ENCODE data around the gene SELENOS.

SELENOS gene

GRCh38 chr15:101239724-101240136 is 37.6 kb downstream of the SELENOS start:
- Mint-ChIP-seq H3K27ac (peak overlapping the region; percentile 79), H3K36me3 (peaks cover 99% of the 10 kb centered on the region), H3K9me3 (no peaks in the 10 kb centered on the region), H3K4me1 (peaks cover 78% of the 10 kb centered on the region), H3K4me3 (peak overlapping the region; percentile 52)
- ATAC-seq (peak; percentile 59), DNase-seq (ENCODE audit: low spot score in 2 of 2) (no peak)

GRCh38 chr15:101237251-101237650 is 40.0 kb downstream of the SELENOS start:
- H3K4me1 Mint-ChIP-seq = peaks cover 66% of the 10 kb centered on the region
- no peak for ATAC-seq
- H3K9me3 Mint-ChIP-seq = no peaks in the 10 kb centered on the region
- H3K36me3 Mint-ChIP-seq = peaks cover 99% of the 10 kb centered on the region
- no peak for DNase-seq (ENCODE audit: low spot score in 2 of 2)
- no peak overlapping the region for H3K27ac Mint-ChIP-seq
- peak overlapping the region; percentile 3 for H3K4me3 Mint-ChIP-seq

GRCh38 chr15:101233651-101234280 is 43.5 kb downstream of the SELENOS start:
- no peak overlapping the region for H3K27ac Mint-ChIP-seq
- ATAC-seq = no peak
- H3K4me3 Mint-ChIP-seq = no peak overlapping the region
- peaks cover 64% of the 10 kb centered on the region for H3K4me1 Mint-ChIP-seq
- no peaks in the 10 kb centered on the region for H3K9me3 Mint-ChIP-seq
- peaks cover 100% of the 10 kb centered on the region for H3K36me3 Mint-ChIP-seq
- no peak for DNase-seq (ENCODE audit: low spot score in 2 of 2)

GRCh38 chr15:101232677-101233076 is 44.6 kb downstream of the SELENOS start:
- H3K36me3 Mint-ChIP-seq = peaks cover 100% of the 10 kb centered on the region

GRCh38 chr15:101228313-101228712 is 49.0 kb downstream of the SELENOS start:
- Mint-ChIP-seq H3K27ac (peak overlapping the region; percentile 18), H3K4me1 (peaks cover 80% of the 10 kb centered on the region), H3K9me3 (peaks cover 3% of the 10 kb centered on the region), H3K36me3 (peaks cover 97% of the 10 kb centered on the region), H3K4me3 (no peak overlapping the region)
- ATAC-seq = no peak
- DNase-seq (ENCODE audit: low spot score in 2 of 2) = no peak

More at GRCh38 chr15:101232677-101233076, 44.6 kb downstream of the SELENOS start:
- Mint-ChIP-seq H3K27ac (no peak overlapping the region), H3K9me3 (peaks cover 3% of the 10 kb centered on the region), H3K4me1 (peaks cover 71% of the 10 kb centered on the region), H3K4me3 (no peak overlapping the region)
- ATAC-seq (no peak), DNase-seq (ENCODE audit: low spot score in 2 of 2) (no peak)

- Mint-ChIP-seq H3K9me3 (peaks cover 3% of the 10 kb centered on the region), H3K27ac (peak overlapping the region; percentile 68), H3K4me3 (no peak overlapping the region), H3K4me1 (peaks cover 74% of the 10 kb centered on the region), H3K36me3 (peaks cover 96% of the 10 kb centered on the region)
- DNase-seq (ENCODE audit: low spot score in 2 of 2) (no peak), ATAC-seq (no peak)
These were observed 51.6 kb downstream of the SELENOS start for GRCh38 chr15:101225658-101226057.
